ENCODE results near the gene COL9A3.

The COL9A3 gene

GRCh38 chr20:62811320-62811719 lies 5.5 kb upstream of the COL9A3 start:
- no peak for DNase-seq (ENCODE audit: low spot score)

GRCh38 chr20:62811720-62812119 lies 5.1 kb upstream of the COL9A3 start:
- no peak for DNase-seq (ENCODE audit: low spot score)

GRCh38 chr20:62812181-62812906 lies 4.5 kb upstream of the COL9A3 start:
- DNase-seq (ENCODE audit: low spot score) = no peak

GRCh38 chr20:62812907-62813200 lies 4.0 kb upstream of the COL9A3 start:
- no peak for DNase-seq (ENCODE audit: low spot score)

GRCh38 chr20:62813588-62813987 lies 3.3 kb upstream of the COL9A3 start:
- DNase-seq (ENCODE audit: low spot score) = no peak

GRCh38 chr20:62814060-62814708 lies 2.7 kb upstream of the COL9A3 start:
- DNase-seq (ENCODE audit: low spot score) = no peak

GRCh38 chr20:62814709-62815065 lies 2.2 kb upstream of the COL9A3 start:
- DNase-seq (ENCODE audit: low spot score) = no peak

GRCh38 chr20:62815066-62815991 lies 1.5 kb upstream of the COL9A3 start:
- no peak for DNase-seq (ENCODE audit: low spot score)

GRCh38 chr20:62816031-62816883 lies 593 bp upstream of the COL9A3 start:
- DNase-seq (ENCODE audit: low spot score) = no peak

GRCh38 chr20:62817975-62818591 lies 1.2 kb downstream of the COL9A3 start:
- DNase-seq (ENCODE audit: low spot score) = no peak

- no peak for DNase-seq (ENCODE audit: low spot score)
Measured at GRCh38 chr20:62818592-62819493, 2.0 kb downstream of the COL9A3 start.

GRCh38 chr20:62819494-62820174 lies 2.8 kb downstream of the COL9A3 start:
- DNase-seq (ENCODE audit: low spot score) = no peak

GRCh38 chr20:62820208-62820961 lies 3.5 kb downstream of the COL9A3 start:
- no peak for DNase-seq (ENCODE audit: low spot score)

GRCh38 chr20:62820962-62821725 lies 4.3 kb downstream of the COL9A3 start:
- no peak for DNase-seq (ENCODE audit: low spot score)

GRCh38 chr20:62821726-62822210 lies 4.9 kb downstream of the COL9A3 start:
- DNase-seq (ENCODE audit: low spot score) = no peak

GRCh38 chr20:62822239-62822787 lies 5.5 kb downstream of the COL9A3 start:
- DNase-seq (ENCODE audit: low spot score) = no peak

- DNase-seq (ENCODE audit: low spot score) = no peak
Measured at GRCh38 chr20:62822788-62823651, 6.2 kb downstream of the COL9A3 start.

Measured in CD4-positive, alpha-beta T cell treated with Interleukin-6 at 100 ng/mL for 8 hours (primary cell).